ENCODE data around the gene BMPER.

The BMPER gene

GRCh38 chr7:34086981-34087380 lies 181.6 kb downstream of the BMPER start:
- Histone ChIP-seq H3K4me1 (ENCODE audit: control insufficient read depth, insufficient read depth, low read length) (no peaks in the 10 kb centered on the region), H3K9ac (ENCODE audit: low read length) (no peak overlapping the region), H3K4me3 (ENCODE audit: low read length) (no peak overlapping the region), H3K36me3 (ENCODE audit: control insufficient read depth, insufficient read depth, low read length) (no peaks in the 10 kb centered on the region), H3K27me3 (ENCODE audit: control insufficient read depth, insufficient read depth, low read length) (no peaks in the 10 kb centered on the region), H3K27ac (ENCODE audit: low read depth, low read length) (no peak overlapping the region)

DNA sequence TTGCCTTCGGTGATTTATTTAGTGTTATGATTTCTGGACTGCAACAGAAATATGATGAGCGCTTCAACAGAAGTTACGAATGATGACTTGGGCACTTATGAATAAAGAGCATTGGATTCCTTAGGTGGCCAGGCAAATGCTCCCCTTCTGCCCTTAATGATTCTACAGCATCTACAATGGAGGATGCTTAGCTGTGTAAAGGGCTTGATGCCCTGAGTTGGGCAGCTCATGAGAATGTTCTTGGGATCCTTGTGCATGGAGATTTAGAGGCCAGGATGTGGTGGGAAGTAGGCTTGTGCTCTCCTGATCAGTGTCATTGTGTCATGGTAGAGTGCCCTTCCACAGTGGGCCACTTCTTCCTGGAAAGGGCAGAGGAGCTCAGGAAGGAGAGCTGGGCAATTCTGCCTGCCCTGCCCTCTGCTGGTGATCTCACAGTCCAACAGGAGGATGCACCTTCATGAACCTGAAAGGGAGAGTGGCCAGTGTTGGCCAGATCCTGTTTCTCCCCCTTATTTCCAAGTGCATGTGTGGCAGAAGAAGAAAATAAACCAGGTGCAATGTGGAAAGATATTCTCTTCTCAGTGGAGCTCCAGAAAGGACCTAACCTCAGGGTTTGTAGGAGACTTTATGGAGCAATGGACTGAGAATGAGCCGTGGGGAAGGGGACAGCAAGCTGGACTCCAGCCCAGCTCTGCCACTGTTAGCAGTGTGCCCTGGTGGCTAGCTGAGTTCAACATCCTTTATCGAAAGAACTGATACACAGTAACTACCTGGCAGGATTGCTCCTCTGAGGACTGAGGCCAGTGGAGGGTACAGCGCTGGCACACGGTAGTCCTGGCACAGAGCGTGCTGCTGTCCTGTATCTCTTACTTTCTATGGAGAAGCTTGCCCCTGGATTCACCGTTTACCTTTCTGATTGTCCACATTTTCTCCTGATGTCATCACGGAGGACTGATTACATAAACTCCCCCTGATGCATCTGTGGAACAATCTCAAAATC lies 182.9 kb downstream of the BMPER start:
- H3K36me3 ChIP-seq (ENCODE audit: control insufficient read depth, insufficient read depth, low read length): no peaks in the 10 kb centered on the region
- H3K27me3 ChIP-seq (ENCODE audit: control insufficient read depth, insufficient read depth, low read length): no peaks in the 10 kb centered on the region
- H3K27ac ChIP-seq (ENCODE audit: low read depth, low read length): no peak overlapping the region
- H3K9ac ChIP-seq (ENCODE audit: low read length): no peak overlapping the region
- H3K4me3 ChIP-seq (ENCODE audit: low read length): no peak overlapping the region
- no peaks in the 10 kb centered on the region for H3K4me1 ChIP-seq (ENCODE audit: control insufficient read depth, insufficient read depth, low read length)

DNA sequence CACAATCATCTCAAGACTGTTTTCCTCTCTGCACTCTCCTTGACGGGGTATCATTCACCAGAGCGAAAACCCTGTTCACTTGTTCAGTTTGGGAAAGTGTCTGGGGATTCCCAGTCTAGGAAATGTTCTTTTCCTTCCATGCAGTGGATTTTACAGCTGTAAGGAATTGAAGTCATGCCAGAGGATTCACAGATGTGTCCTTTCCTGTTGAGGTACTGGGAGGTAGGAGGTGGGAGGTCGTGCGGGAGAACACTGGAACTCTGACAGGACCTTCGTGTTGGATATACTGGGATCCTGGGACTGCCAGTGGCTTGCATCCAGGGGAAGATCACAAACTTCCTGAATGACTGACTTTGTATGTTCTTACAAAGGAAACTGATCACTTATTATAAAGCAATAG lies 185.5 kb downstream of the BMPER start:
- H3K4me3 ChIP-seq (ENCODE audit: low read length): no peak overlapping the region

DNA sequence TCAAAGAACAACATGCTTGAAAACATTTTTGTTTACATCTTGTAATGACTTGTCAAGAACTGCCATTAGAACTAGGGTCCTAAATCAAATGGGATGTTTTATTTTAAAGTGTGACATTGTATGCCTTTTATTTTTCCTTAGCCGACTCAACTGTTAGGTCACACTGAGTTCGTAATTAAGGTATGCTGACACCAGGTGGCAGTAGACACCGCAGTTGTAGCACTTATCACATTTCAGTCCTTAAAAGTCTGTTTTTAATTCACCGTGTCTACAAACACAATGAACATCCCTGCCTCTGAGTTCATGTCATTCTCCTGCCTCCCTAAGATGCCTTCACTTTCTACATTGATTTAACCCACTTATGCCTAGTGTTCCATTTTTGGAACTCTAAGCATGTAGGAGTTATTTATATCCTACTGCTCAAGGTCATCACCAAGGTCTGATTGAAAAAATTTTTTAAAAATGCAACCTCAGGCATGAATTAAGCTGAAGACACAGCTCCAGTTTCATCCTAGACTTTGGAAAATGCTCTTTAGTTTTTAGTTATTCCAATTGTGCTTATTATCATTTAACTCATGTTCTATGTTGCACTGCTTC lies 186.1 kb downstream of the BMPER start:
- Histone ChIP-seq H3K36me3 (ENCODE audit: control insufficient read depth, insufficient read depth, low read length) (no peaks in the 10 kb centered on the region), H3K27me3 (ENCODE audit: control insufficient read depth, insufficient read depth, low read length) (no peaks in the 10 kb centered on the region), H3K4me1 (ENCODE audit: control insufficient read depth, insufficient read depth, low read length) (peaks cover 4% of the 10 kb centered on the region), H3K27ac (ENCODE audit: low read depth, low read length) (no peak overlapping the region), H3K4me3 (ENCODE audit: low read length) (no peak overlapping the region), H3K9ac (ENCODE audit: low read length) (no peak overlapping the region)

More for the DNA sequence above, 185.5 kb downstream of the BMPER start:
- no peak overlapping the region for H3K9ac ChIP-seq (ENCODE audit: low read length)
- H3K4me1 ChIP-seq (ENCODE audit: control insufficient read depth, insufficient read depth, low read length): no peaks in the 10 kb centered on the region
- no peaks in the 10 kb centered on the region for H3K36me3 ChIP-seq (ENCODE audit: control insufficient read depth, insufficient read depth, low read length)
- no peaks in the 10 kb centered on the region for H3K27me3 ChIP-seq (ENCODE audit: control insufficient read depth, insufficient read depth, low read length)
- H3K27ac ChIP-seq (ENCODE audit: low read depth, low read length): no peak overlapping the region

GRCh38 chr7:34093276-34093675 lies 187.9 kb downstream of the BMPER start:
- no peak overlapping the region for H3K9ac ChIP-seq (ENCODE audit: low read length)
- H3K36me3 ChIP-seq (ENCODE audit: control insufficient read depth, insufficient read depth, low read length): no peaks in the 10 kb centered on the region
- no peaks in the 10 kb centered on the region for H3K27me3 ChIP-seq (ENCODE audit: control insufficient read depth, insufficient read depth, low read length)
- H3K4me3 ChIP-seq (ENCODE audit: low read length): no peak overlapping the region
- no peak overlapping the region for H3K27ac ChIP-seq (ENCODE audit: low read depth, low read length)
- H3K4me1 ChIP-seq (ENCODE audit: control insufficient read depth, insufficient read depth, low read length): peaks cover 4% of the 10 kb centered on the region

DNA sequence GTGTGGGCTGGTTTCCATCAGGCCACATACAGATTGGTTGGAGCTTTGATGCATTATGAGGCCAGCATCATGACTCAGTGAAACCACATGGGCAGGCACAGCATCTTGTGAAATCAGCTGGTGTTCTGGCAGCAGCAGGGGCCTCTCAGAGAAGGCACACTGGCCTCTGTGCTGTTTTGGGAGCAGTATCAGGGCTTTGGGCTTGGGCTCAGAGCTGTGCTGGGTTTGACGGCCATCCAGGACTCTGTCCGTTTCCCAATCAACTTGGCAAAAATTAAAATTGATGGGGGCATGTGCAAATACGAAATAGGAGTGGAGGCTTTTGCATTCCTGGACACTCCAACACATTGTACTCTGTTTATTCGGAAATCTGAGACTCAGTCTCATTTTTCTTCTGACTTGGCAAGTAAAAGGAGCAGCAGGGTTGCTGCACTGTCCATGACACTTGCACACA lies 190.9 kb downstream of the BMPER start:
- Histone ChIP-seq H3K4me3 (ENCODE audit: low read length) (no peak overlapping the region), H3K9ac (ENCODE audit: low read length) (no peak overlapping the region), H3K27ac (ENCODE audit: low read depth, low read length) (no peak overlapping the region), H3K36me3 (ENCODE audit: control insufficient read depth, insufficient read depth, low read length) (no peaks in the 10 kb centered on the region), H3K4me1 (ENCODE audit: control insufficient read depth, insufficient read depth, low read length) (peaks cover 4% of the 10 kb centered on the region), H3K27me3 (ENCODE audit: control insufficient read depth, insufficient read depth, low read length) (no peaks in the 10 kb centered on the region)

GRCh38 chr7:34096777-34097176 lies 191.4 kb downstream of the BMPER start:
- H3K36me3 ChIP-seq (ENCODE audit: control insufficient read depth, insufficient read depth, low read length): no peaks in the 10 kb centered on the region
- H3K27me3 ChIP-seq (ENCODE audit: control insufficient read depth, insufficient read depth, low read length): no peaks in the 10 kb centered on the region
- no peak overlapping the region for H3K4me3 ChIP-seq (ENCODE audit: low read length)
- H3K4me1 ChIP-seq (ENCODE audit: control insufficient read depth, insufficient read depth, low read length): peaks cover 4% of the 10 kb centered on the region
- H3K27ac ChIP-seq (ENCODE audit: low read depth, low read length): no peak overlapping the region
- no peak overlapping the region for H3K9ac ChIP-seq (ENCODE audit: low read length)

DNA sequence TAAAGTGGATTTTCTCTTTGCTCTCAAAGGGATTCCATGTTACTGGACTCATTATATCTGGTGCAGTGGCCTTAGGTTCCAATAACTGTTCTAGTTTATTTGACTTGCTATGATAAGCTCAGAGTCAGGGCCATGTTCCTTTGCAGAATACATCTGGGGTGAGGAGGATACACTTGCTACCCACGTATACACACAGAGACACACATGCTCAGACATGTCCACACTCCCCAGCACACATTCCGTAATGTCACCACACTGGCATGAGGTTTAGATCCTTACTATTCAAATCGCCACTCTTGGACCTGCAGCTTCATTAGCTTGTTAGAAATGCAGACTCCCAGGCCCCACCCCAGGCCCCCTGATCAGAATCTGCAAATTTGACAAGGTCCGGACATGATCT lies 195.3 kb downstream of the BMPER start:
- Histone ChIP-seq H3K4me1 (ENCODE audit: control insufficient read depth, insufficient read depth, low read length) (peaks cover 4% of the 10 kb centered on the region), H3K4me3 (ENCODE audit: low read length) (no peak overlapping the region), H3K27ac (ENCODE audit: low read depth, low read length) (no peak overlapping the region), H3K27me3 (ENCODE audit: control insufficient read depth, insufficient read depth, low read length) (no peaks in the 10 kb centered on the region), H3K36me3 (ENCODE audit: control insufficient read depth, insufficient read depth, low read length) (no peaks in the 10 kb centered on the region), H3K9ac (ENCODE audit: low read length) (no peak overlapping the region)

DNA sequence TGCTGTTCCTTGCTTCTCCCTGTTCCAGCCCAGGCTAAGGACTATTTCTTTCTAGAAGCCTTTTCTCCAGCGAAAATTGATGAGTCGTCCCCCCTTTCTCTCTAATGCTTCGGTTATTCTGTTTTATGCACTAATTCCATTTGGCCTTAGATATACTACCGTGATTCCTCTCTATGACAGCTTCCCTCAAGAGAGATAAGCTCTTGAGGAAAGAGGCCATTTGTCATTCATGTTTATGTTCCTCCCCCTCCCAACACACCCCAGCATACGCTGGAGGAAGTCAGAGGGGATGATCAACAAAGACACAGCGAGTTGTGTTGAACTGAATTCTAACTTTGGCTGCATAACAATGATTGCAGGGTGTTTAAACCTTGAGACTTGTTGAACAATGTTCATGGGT lies 198.8 kb downstream of the BMPER start:
- H3K27ac ChIP-seq (ENCODE audit: low read depth, low read length): no peak overlapping the region
- no peak overlapping the region for H3K9ac ChIP-seq (ENCODE audit: low read length)
- H3K36me3 ChIP-seq (ENCODE audit: control insufficient read depth, insufficient read depth, low read length): no peaks in the 10 kb centered on the region
- no peak overlapping the region for H3K4me3 ChIP-seq (ENCODE audit: low read length)
- no peaks in the 10 kb centered on the region for H3K27me3 ChIP-seq (ENCODE audit: control insufficient read depth, insufficient read depth, low read length)
- H3K4me1 ChIP-seq (ENCODE audit: control insufficient read depth, insufficient read depth, low read length): no peaks in the 10 kb centered on the region

- Histone ChIP-seq H3K27ac (ENCODE audit: low read depth, low read length) (no peak overlapping the region), H3K9ac (ENCODE audit: low read length) (no peak overlapping the region), H3K36me3 (ENCODE audit: control insufficient read depth, insufficient read depth, low read length) (no peaks in the 10 kb centered on the region), H3K27me3 (ENCODE audit: control insufficient read depth, insufficient read depth, low read length) (no peaks in the 10 kb centered on the region), H3K4me3 (ENCODE audit: low read length) (no peak overlapping the region), H3K4me1 (ENCODE audit: control insufficient read depth, insufficient read depth, low read length) (no peaks in the 10 kb centered on the region)
Observed at GRCh38 chr7:34104992-34105391, 199.7 kb downstream of the BMPER start.

DNA sequence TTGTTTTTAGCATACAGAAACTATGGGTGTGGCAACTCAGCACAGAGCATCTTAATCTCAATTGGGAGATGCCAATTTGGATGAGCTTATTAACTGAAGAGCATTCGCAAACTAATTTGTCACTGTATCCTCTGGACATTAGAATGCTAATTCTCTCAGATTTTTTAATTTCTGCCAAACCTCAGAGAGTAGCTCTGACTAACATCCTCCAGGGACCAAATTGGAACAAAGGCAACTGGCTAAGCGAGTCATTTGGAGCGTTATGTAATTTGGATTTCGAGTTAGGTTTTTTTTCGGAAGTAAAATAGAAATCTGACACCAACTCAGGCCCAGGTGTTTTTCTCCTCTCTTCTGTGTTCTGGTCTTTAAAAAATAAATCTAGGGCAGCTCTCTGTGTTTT lies 201.9 kb downstream of the BMPER start:
- Histone ChIP-seq H3K36me3 (ENCODE audit: control insufficient read depth, insufficient read depth, low read length) (no peaks in the 10 kb centered on the region), H3K9ac (ENCODE audit: low read length) (no peak overlapping the region), H3K27ac (ENCODE audit: low read depth, low read length) (no peak overlapping the region), H3K27me3 (ENCODE audit: control insufficient read depth, insufficient read depth, low read length) (no peaks in the 10 kb centered on the region), H3K4me3 (ENCODE audit: low read length) (no peak overlapping the region), H3K4me1 (ENCODE audit: control insufficient read depth, insufficient read depth, low read length) (no peaks in the 10 kb centered on the region)

- no peaks in the 10 kb centered on the region for H3K36me3 ChIP-seq (ENCODE audit: control insufficient read depth, insufficient read depth, low read length)
- no peaks in the 10 kb centered on the region for H3K27me3 ChIP-seq (ENCODE audit: control insufficient read depth, insufficient read depth, low read length)
- no peak overlapping the region for H3K27ac ChIP-seq (ENCODE audit: low read depth, low read length)
- H3K4me1 ChIP-seq (ENCODE audit: control insufficient read depth, insufficient read depth, low read length): no peaks in the 10 kb centered on the region
- no peak overlapping the region for H3K4me3 ChIP-seq (ENCODE audit: low read length)
- no peak overlapping the region for H3K9ac ChIP-seq (ENCODE audit: low read length)
Observed at GRCh38 chr7:34108165-34108564, 202.8 kb downstream of the BMPER start.
